ENCODE data around the gene AMOTL2. TPM values are rescaled to one million over a fixed set of nuclear protein-coding genes. Genes with fewer than 3 reads are reported as not detected.

AMOTL2 gene
- total and polyA plus RNA-seq, 9 of the 15 experiments (the other 6 are each of a cell fraction or from before 2014, with no cell fraction given), result 0.12 to 0.31 TPM; not detected in 7

DNA sequence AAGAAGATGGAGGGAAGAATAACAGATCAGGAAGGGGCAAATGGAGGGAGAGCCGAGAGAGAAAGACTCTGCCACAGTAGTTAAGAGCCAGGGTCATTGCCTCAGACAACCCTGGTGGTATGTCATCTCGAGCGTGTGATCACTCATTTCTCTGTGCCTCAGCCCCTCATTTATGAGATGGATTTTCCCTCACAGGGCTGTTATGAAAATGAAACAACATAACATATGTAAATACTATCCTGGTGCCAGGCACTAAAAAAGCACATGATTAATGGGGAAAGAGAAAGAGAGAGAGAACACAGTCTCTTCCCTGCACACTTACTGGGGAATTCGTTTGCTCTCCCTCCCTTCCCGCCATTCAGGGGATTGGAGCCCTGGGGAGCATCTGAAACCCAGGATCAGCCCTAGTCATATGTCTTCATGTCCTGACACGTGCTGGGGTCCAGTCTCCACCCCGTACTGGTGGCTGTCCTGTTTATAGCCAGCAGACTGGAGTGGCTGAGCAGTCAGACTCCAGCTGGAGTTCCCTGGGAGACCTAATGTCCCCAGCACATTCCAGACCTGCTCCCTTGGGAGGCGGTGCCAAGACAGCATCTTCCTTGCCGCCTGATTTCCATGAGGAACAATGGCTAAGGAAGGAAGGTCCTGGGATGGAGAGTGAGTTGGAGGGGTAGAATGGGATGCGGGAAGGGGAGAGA is 14.7 kb upstream of the AMOTL2 start:
- no peak overlapping the region for H3K9ac ChIP-seq (ENCODE audit: insufficient read depth in 1 of 2, low read depth in 2 of 2, low read length in 2 of 2)
- no peaks in the 10 kb centered on the region for H3K79me2 ChIP-seq (ENCODE audit: control insufficient read depth, insufficient read depth, low read length)
- no peak for ATAC-seq
- H3K4me2 ChIP-seq (ENCODE audit: insufficient read depth, low read length), result no peak overlapping the region
- no peak overlapping the region for H3K4me3 ChIP-seq
- no TSS peak for BruUV-seq (replicated peaks)
- no peak overlapping the region for H2AFZ ChIP-seq (ENCODE audit: low read depth, low read length)
- no peaks in the 10 kb centered on the region for H3K9me3 ChIP-seq (replicated peaks; ENCODE audit: control insufficient read depth, insufficient read depth, low read depth, low read length)
- no peaks in the 10 kb centered on the region for H3K36me3 ChIP-seq (ENCODE audit: control insufficient read depth, insufficient read depth, low read length)
- H3K27me3 ChIP-seq (ENCODE audit: control insufficient read depth in 2 of 2, insufficient read depth in 2 of 2, low read length in 2 of 2), result peaks cover 0 to 21% of the 10 kb centered on the region in 2 experiments; a peak in 2 of 5 replicates
- FAIRE-seq, result no peak
- ChIA-PET POLR2A (no interaction called here), CTCF (ENCODE audit: low intra/inter-chr PET ratio) (no interaction called here)
- TF ChIP-seq CAMTA2 (CRISPR knock-in tag; conservative IDR thresholded peaks at IDR 0.05) (no peak), ZC3H11A (IDR thresholded peaks at IDR 0.05; ENCODE audit: low read depth, low read length) (no peak), BRF2 (IDR thresholded peaks at IDR 0.05; ENCODE audit: borderline replicate concordance, insufficient read depth, insufficient read length) (no peak), NCOA4 (IDR thresholded peaks at IDR 0.05; ENCODE audit: partially characterized antibody) (no peak), SETDB1 (IDR thresholded peaks at IDR 0.05; ENCODE audit: low read length) (no peak), RUNX1 (IDR thresholded peaks at IDR 0.05; ENCODE audit: low read depth) (no peak), MED1 (CRISPR knock-in tag; IDR thresholded peaks at IDR 0.05; ENCODE audit: borderline replicate concordance) (no peak)
- no peaks in the 10 kb centered on the region for H3K4me1 ChIP-seq (replicated peaks in 1 of 2; ENCODE audit: control insufficient read depth in 2 of 2, insufficient read depth in 2 of 2, low read length in 2 of 2)
- no peaks in the 10 kb centered on the region for H4K20me1 ChIP-seq (replicated peaks; ENCODE audit: control insufficient read depth, insufficient read depth, low read length)
- intact Hi-C loops (cut with micrococcal nuclease), result no loop called here
- peaks cover 2% of the 10 kb centered on the region for H3K9me1 ChIP-seq (ENCODE audit: control insufficient read depth, insufficient read depth, low read length)
- DNase-seq (ENCODE audit: extremely low read depth in 1 of 4, low spot score in 3 of 4), result no peak
- no peak overlapping the region for H3K27ac ChIP-seq (ENCODE audit: extremely low read depth, low read depth, low read length)
- in situ Hi-C loops (cut with MboI), result no loop called here
- 0% methylated on average over 6 of the region's 10 CpGs for WGBS (ENCODE audit: insufficient coverage, low coverage, missing lambda C conversion rate)

Data from K562 (cell line).